Retina (tissue), 1 donor: ENCODE measurements around the gene NHLRC1.
"Not testable (repeated sequence)": the region's sequence is repeated elsewhere in the genome, so short reads cannot be mapped to it uniquely, and the experiment has no call there.

Experiments used
- DNase-seq: peaks from one replicate; pipeline ENCODE4 v3.0.0-alpha.2; 2016

Gene NHLRC1

GRCh38 chr6:18122128-18123093, at the start of gene NHLRC1:
Gene NHLRC1 (minus strand): TSS chr6:18122677. CDS start chr6:18122606, 71 bp downstream.
- DNase-seq, result peak; percentile 94

GRCh38 chr6:18171871-18172270, 49.4 kb upstream of the NHLRC1 start:
- no peak for DNase-seq

GRCh38 chr6:18168264-18168663, 45.8 kb upstream of the NHLRC1 start:
- DNase-seq, result no peak

- no peak for DNase-seq
These were observed 44.0 kb upstream of the NHLRC1 start for GRCh38 chr6:18166312-18167036.

GRCh38 chr6:18165751-18166150, 43.3 kb upstream of the NHLRC1 start:
- DNase-seq, result no peak

GRCh38 chr6:18162401-18162800, 39.9 kb upstream of the NHLRC1 start:
- DNase-seq, result no peak

- no peak for DNase-seq
These were observed 39.0 kb upstream of the NHLRC1 start for GRCh38 chr6:18161431-18161830.

- DNase-seq, result no peak
These were observed 38.4 kb upstream of the NHLRC1 start for GRCh38 chr6:18160911-18161310.

GRCh38 chr6:18155864-18156421, 33.5 kb upstream of the NHLRC1 start:
- DNase-seq, result peak; percentile 75

GRCh38 chr6:18155150-18155863, 32.8 kb upstream of the NHLRC1 start, which contains the start of gene KDM1B:
Gene KDM1B (plus strand): TSS chr6:18155422. CDS start chr6:18159896, 4,474 bp downstream.
- peak; percentile 94 for DNase-seq

- peak; percentile 89 for DNase-seq
These were observed 32.2 kb upstream of the NHLRC1 start, which contains the start of gene TPMT for GRCh38 chr6:18154507-18155149. Gene TPMT (minus strand): TSS chr6:18155077. CDS start chr6:18149127, 5,950 bp downstream.

GRCh38 chr6:18153311-18153703, 30.8 kb upstream of the NHLRC1 start:
- no peak for DNase-seq

- DNase-seq, result no peak
These were observed 29.3 kb upstream of the NHLRC1 start for GRCh38 chr6:18151801-18152200.

- DNase-seq, result not testable (repeated sequence)
These were observed 28.9 kb upstream of the NHLRC1 start for GRCh38 chr6:18151391-18151790.

GRCh38 chr6:18148304-18149025, 26.0 kb upstream of the NHLRC1 start:
- DNase-seq, result no peak

GRCh38 chr6:18147616-18148015, 25.1 kb upstream of the NHLRC1 start:
- DNase-seq, result no peak

GRCh38 chr6:18147160-18147559, 24.7 kb upstream of the NHLRC1 start:
- no peak for DNase-seq

- DNase-seq, result no peak
These were observed 20.0 kb upstream of the NHLRC1 start for GRCh38 chr6:18142591-18142861.

GRCh38 chr6:18141805-18142590, 19.5 kb upstream of the NHLRC1 start:
- no peak for DNase-seq

GRCh38 chr6:18139935-18140621, 17.6 kb upstream of the NHLRC1 start:
- DNase-seq, result no peak
